ENCODE results near the gene SLC38A9.
A peak's percentile ranks its signal among the peaks of the same experiment; 100 is the strongest.

Gene SLC38A9

GRCh38 chr5:55583578-55583977, 128.5 kb downstream of the SLC38A9 start:
- no peaks in the 10 kb centered on the region for H3K36me3 ChIP-seq (ENCODE audit: control insufficient read depth, insufficient read depth, low read length)
- no peaks in the 10 kb centered on the region for H3K79me1 ChIP-seq (ENCODE audit: low read length)
- H3K56ac ChIP-seq (ENCODE audit: low read length), result no peak overlapping the region
- no peak overlapping the region for H3K4me2 ChIP-seq (ENCODE audit: low read length)
- no peak overlapping the region for H3K23ac ChIP-seq (ENCODE audit: low read length)
- no peak overlapping the region for H3K4ac ChIP-seq (ENCODE audit: low read depth, low read length)
- no peak overlapping the region for H3K4me3 ChIP-seq (ENCODE audit: low read length)
- H3K27ac ChIP-seq (ENCODE audit: low read depth, low read length), result no peak overlapping the region
- no peak overlapping the region for H3K9ac ChIP-seq (ENCODE audit: low read length)
- H3K18ac ChIP-seq (ENCODE audit: low read length), result no peak overlapping the region
- DNase-seq, result no peak
- H4K5ac ChIP-seq (ENCODE audit: low read length), result no peak overlapping the region
- no peaks in the 10 kb centered on the region for H3K27me3 ChIP-seq (ENCODE audit: insufficient read depth, low read length, poor library complexity)
- no peak overlapping the region for H2BK5ac ChIP-seq (ENCODE audit: low read length)
- H2BK120ac ChIP-seq (ENCODE audit: low read depth, low read length), result no peak overlapping the region
- no peak overlapping the region for H2AK5ac ChIP-seq (ENCODE audit: low read length)
- no peak overlapping the region for H4K8ac ChIP-seq (ENCODE audit: low read depth, low read length)
- H3K4me1 ChIP-seq (ENCODE audit: control insufficient read depth, low read depth, low read length), result no peaks in the 10 kb centered on the region
- no CpG with 5 or more reads among the region's 9 CpGs for WGBS (ENCODE audit: extremely low coverage, insufficient coverage, low lambda C conversion rate)
- H3K79me2 ChIP-seq (ENCODE audit: control insufficient read depth, insufficient read depth, low read length), result no peaks in the 10 kb centered on the region
- no peak overlapping the region for H2BK15ac ChIP-seq (replicated peaks; ENCODE audit: low read depth)

GRCh38 chr5:55582256-55582655, 129.9 kb downstream of the SLC38A9 start:
- no peak overlapping the region for H4K8ac ChIP-seq (ENCODE audit: low read depth, low read length)
- no peak overlapping the region for H3K18ac ChIP-seq (ENCODE audit: low read length)
- H3K79me2 ChIP-seq (ENCODE audit: control insufficient read depth, insufficient read depth, low read length), result no peaks in the 10 kb centered on the region
- no peak overlapping the region for H3K9ac ChIP-seq (ENCODE audit: low read length)
- H3K27ac ChIP-seq (ENCODE audit: low read depth, low read length), result no peak overlapping the region
- no peaks in the 10 kb centered on the region for H3K36me3 ChIP-seq (ENCODE audit: control insufficient read depth, insufficient read depth, low read length)
- H2BK120ac ChIP-seq (ENCODE audit: low read depth, low read length), result no peak overlapping the region
- no peak overlapping the region for H3K4me3 ChIP-seq (ENCODE audit: low read length)
- no peak overlapping the region for H2BK5ac ChIP-seq (ENCODE audit: low read length)
- no peak overlapping the region for H3K4ac ChIP-seq (ENCODE audit: low read depth, low read length)
- H3K79me1 ChIP-seq (ENCODE audit: low read length), result no peaks in the 10 kb centered on the region
- WGBS (ENCODE audit: extremely low coverage, insufficient coverage, low lambda C conversion rate), result no CpG with 5 or more reads among the region's 2 CpGs
- no peak overlapping the region for H3K23ac ChIP-seq (ENCODE audit: low read length)
- H3K4me2 ChIP-seq (ENCODE audit: low read length), result no peak overlapping the region
- no peaks in the 10 kb centered on the region for H3K4me1 ChIP-seq (ENCODE audit: control insufficient read depth, low read depth, low read length)
- H2AK5ac ChIP-seq (ENCODE audit: low read length), result no peak overlapping the region
- no peak overlapping the region for H3K56ac ChIP-seq (ENCODE audit: low read length)
- H4K5ac ChIP-seq (ENCODE audit: low read length), result no peak overlapping the region
- H3K27me3 ChIP-seq (ENCODE audit: insufficient read depth, low read length, poor library complexity), result no peaks in the 10 kb centered on the region
- H2BK15ac ChIP-seq (replicated peaks; ENCODE audit: low read depth), result no peak overlapping the region
- no peak for DNase-seq

- no peaks in the 10 kb centered on the region for H3K27me3 ChIP-seq (ENCODE audit: insufficient read depth, low read length, poor library complexity)
- H4K8ac ChIP-seq (ENCODE audit: low read depth, low read length), result no peak overlapping the region
- no CpG with 5 or more reads among the region's 6 CpGs for WGBS (ENCODE audit: extremely low coverage, insufficient coverage, low lambda C conversion rate)
- no peak overlapping the region for H3K56ac ChIP-seq (ENCODE audit: low read length)
- H4K5ac ChIP-seq (ENCODE audit: low read length), result no peak overlapping the region
- H3K4me1 ChIP-seq (ENCODE audit: control insufficient read depth, low read depth, low read length), result no peaks in the 10 kb centered on the region
- H2BK5ac ChIP-seq (ENCODE audit: low read length), result no peak overlapping the region
- H2BK15ac ChIP-seq (replicated peaks; ENCODE audit: low read depth), result no peak overlapping the region
- H3K9ac ChIP-seq (ENCODE audit: low read length), result no peak overlapping the region
- no peak overlapping the region for H3K4me3 ChIP-seq (ENCODE audit: low read length)
- no peak overlapping the region for H3K4ac ChIP-seq (ENCODE audit: low read depth, low read length)
- H3K79me1 ChIP-seq (ENCODE audit: low read length), result no peaks in the 10 kb centered on the region
- no peak overlapping the region for H2AK5ac ChIP-seq (ENCODE audit: low read length)
- no peak overlapping the region for H3K4me2 ChIP-seq (ENCODE audit: low read length)
- no peak for DNase-seq
- H2BK120ac ChIP-seq (ENCODE audit: low read depth, low read length), result no peak overlapping the region
- peak overlapping the region; percentile 56 for H3K18ac ChIP-seq (ENCODE audit: low read length)
- no peaks in the 10 kb centered on the region for H3K79me2 ChIP-seq (ENCODE audit: control insufficient read depth, insufficient read depth, low read length)
- H3K27ac ChIP-seq (ENCODE audit: low read depth, low read length), result no peak overlapping the region
- no peaks in the 10 kb centered on the region for H3K36me3 ChIP-seq (ENCODE audit: control insufficient read depth, insufficient read depth, low read length)
- H3K23ac ChIP-seq (ENCODE audit: low read length), result no peak overlapping the region
Observed at GRCh38 chr5:55580042-55580441, 132.1 kb downstream of the SLC38A9 start.

GRCh38 chr5:55578771-55579170, 133.4 kb downstream of the SLC38A9 start:
- Histone ChIP-seq H3K23ac (ENCODE audit: low read length) (no peak overlapping the region), H3K4ac (ENCODE audit: low read depth, low read length) (no peak overlapping the region), H3K27ac (ENCODE audit: low read depth, low read length) (no peak overlapping the region), H3K79me1 (ENCODE audit: low read length) (no peaks in the 10 kb centered on the region), H3K56ac (ENCODE audit: low read length) (no peak overlapping the region), H2BK15ac (replicated peaks; ENCODE audit: low read depth) (no peak overlapping the region), H2AK5ac (ENCODE audit: low read length) (no peak overlapping the region), H3K9ac (ENCODE audit: low read length) (no peak overlapping the region), H3K79me2 (ENCODE audit: control insufficient read depth, insufficient read depth, low read length) (no peaks in the 10 kb centered on the region), H3K36me3 (ENCODE audit: control insufficient read depth, insufficient read depth, low read length) (no peaks in the 10 kb centered on the region), H3K27me3 (ENCODE audit: insufficient read depth, low read length, poor library complexity) (no peaks in the 10 kb centered on the region), H3K4me2 (ENCODE audit: low read length) (no peak overlapping the region), H3K4me1 (ENCODE audit: control insufficient read depth, low read depth, low read length) (no peaks in the 10 kb centered on the region), H4K5ac (ENCODE audit: low read length) (no peak overlapping the region), H2BK120ac (ENCODE audit: low read depth, low read length) (no peak overlapping the region), H4K8ac (ENCODE audit: low read depth, low read length) (no peak overlapping the region), H2BK5ac (ENCODE audit: low read length) (no peak overlapping the region), H3K4me3 (ENCODE audit: low read length) (no peak overlapping the region), H3K18ac (ENCODE audit: low read length) (no peak overlapping the region)
- peak; percentile 74 for DNase-seq

- no CpG with 5 or more reads among the region's 6 CpGs for WGBS (ENCODE audit: extremely low coverage, insufficient coverage, low lambda C conversion rate)
- no peak overlapping the region for H3K4me2 ChIP-seq (ENCODE audit: low read length)
Observed at GRCh38 chr5:55577353-55578060, 134.6 kb downstream of the SLC38A9 start.

GRCh38 chr5:55576661-55577060, 135.5 kb downstream of the SLC38A9 start:
- H3K9ac ChIP-seq (ENCODE audit: low read length), result no peak overlapping the region
- no peak overlapping the region for H3K4me3 ChIP-seq (ENCODE audit: low read length)
- H2BK120ac ChIP-seq (ENCODE audit: low read depth, low read length), result peak overlapping the region; percentile 28
- H3K4me2 ChIP-seq (ENCODE audit: low read length), result no peak overlapping the region
- no peak overlapping the region for H3K27ac ChIP-seq (ENCODE audit: low read depth, low read length)
- whole genome bisulfite sequencing (ENCODE audit: extremely low coverage, insufficient coverage, low lambda C conversion rate), result no CpG with 5 or more reads among the region's 2 CpGs
- H3K36me3 ChIP-seq (ENCODE audit: control insufficient read depth, insufficient read depth, low read length), result no peaks in the 10 kb centered on the region
- H3K79me1 ChIP-seq (ENCODE audit: low read length), result no peaks in the 10 kb centered on the region
- H3K23ac ChIP-seq (ENCODE audit: low read length), result no peak overlapping the region
- H3K4me1 ChIP-seq (ENCODE audit: control insufficient read depth, low read depth, low read length), result no peaks in the 10 kb centered on the region
- H4K8ac ChIP-seq (ENCODE audit: low read depth, low read length), result no peak overlapping the region
- H2BK15ac ChIP-seq (replicated peaks; ENCODE audit: low read depth), result no peak overlapping the region
- no peak overlapping the region for H2BK5ac ChIP-seq (ENCODE audit: low read length)
- no peaks in the 10 kb centered on the region for H3K79me2 ChIP-seq (ENCODE audit: control insufficient read depth, insufficient read depth, low read length)
- no peaks in the 10 kb centered on the region for H3K27me3 ChIP-seq (ENCODE audit: insufficient read depth, low read length, poor library complexity)
- no peak for DNase-seq
- no peak overlapping the region for H3K18ac ChIP-seq (ENCODE audit: low read length)
- H3K56ac ChIP-seq (ENCODE audit: low read length), result no peak overlapping the region
- no peak overlapping the region for H2AK5ac ChIP-seq (ENCODE audit: low read length)
- no peak overlapping the region for H4K5ac ChIP-seq (ENCODE audit: low read length)
- no peak overlapping the region for H3K4ac ChIP-seq (ENCODE audit: low read depth, low read length)

More at GRCh38 chr5:55577353-55578060, 134.6 kb downstream of the SLC38A9 start:
- Histone ChIP-seq H2BK15ac (replicated peaks; ENCODE audit: low read depth) (peak overlapping the region; percentile 1), H3K18ac (ENCODE audit: low read length) (no peak overlapping the region), H3K56ac (ENCODE audit: low read length) (peak overlapping the region; percentile 11), H4K5ac (ENCODE audit: low read length) (no peak overlapping the region), H2BK5ac (ENCODE audit: low read length) (peak overlapping the region; percentile 5), H4K8ac (ENCODE audit: low read depth, low read length) (no peak overlapping the region), H3K36me3 (ENCODE audit: control insufficient read depth, insufficient read depth, low read length) (no peaks in the 10 kb centered on the region), H3K4me3 (ENCODE audit: low read length) (no peak overlapping the region), H3K27ac (ENCODE audit: low read depth, low read length) (no peak overlapping the region), H3K23ac (ENCODE audit: low read length) (no peak overlapping the region), H3K9ac (ENCODE audit: low read length) (no peak overlapping the region), H3K4me1 (ENCODE audit: control insufficient read depth, low read depth, low read length) (no peaks in the 10 kb centered on the region), H3K79me2 (ENCODE audit: control insufficient read depth, insufficient read depth, low read length) (no peaks in the 10 kb centered on the region), H2AK5ac (ENCODE audit: low read length) (no peak overlapping the region), H3K4ac (ENCODE audit: low read depth, low read length) (peak overlapping the region; percentile 48), H3K27me3 (ENCODE audit: insufficient read depth, low read length, poor library complexity) (no peaks in the 10 kb centered on the region), H3K79me1 (ENCODE audit: low read length) (no peaks in the 10 kb centered on the region), H2BK120ac (ENCODE audit: low read depth, low read length) (no peak overlapping the region)
- no peak for DNase-seq
